HG03064 (cell line): ENCODE results near the gene TBC1D20.
"Not testable (repeated sequence)": the region's sequence is repeated elsewhere in the genome, so short reads cannot be mapped to it uniquely, and the experiment has no call there.

ENCODE experiments used
- ATAC-seq: cut with Tn5 transposase; IDR thresholded peaks from one replicate; pipeline ENCODE4 v1.9.1; 2021; ENCODE audit warnings: low read depth; ENCODE audit not compliant: unreplicated experiment

Gene TBC1D20

DNA sequence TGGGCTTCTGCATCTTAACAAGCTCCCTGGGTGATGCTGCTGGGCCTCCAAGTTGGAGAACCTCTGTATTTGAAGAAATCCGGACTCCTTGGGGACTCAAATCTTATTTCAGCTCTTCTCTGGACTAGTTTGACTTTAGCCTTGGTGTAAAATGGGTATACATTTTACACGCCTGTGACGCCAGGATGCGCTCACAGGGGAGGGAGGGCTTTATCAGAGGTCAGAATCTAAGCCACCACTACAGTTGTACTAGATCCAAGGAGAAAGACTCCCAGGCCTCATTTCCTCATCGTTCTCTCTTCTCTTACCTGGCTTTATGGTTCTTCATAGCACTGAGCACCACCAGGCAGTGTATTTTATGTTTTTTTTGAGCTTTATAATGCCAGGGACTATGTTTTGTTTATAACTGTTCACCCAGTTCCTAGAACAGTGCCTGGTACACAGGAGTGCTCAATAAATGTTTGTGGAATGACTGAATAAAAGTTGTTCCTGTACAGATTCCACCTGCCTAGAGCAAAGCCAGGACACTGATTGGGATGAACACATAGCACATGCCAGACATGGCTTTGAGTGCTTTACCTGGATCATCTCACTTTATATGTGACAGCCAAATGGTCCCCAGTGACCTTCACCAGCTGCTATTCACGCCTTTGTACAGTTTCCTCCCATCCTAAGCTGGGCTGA lies 59.3 kb downstream of the TBC1D20 start:
- ATAC-seq = no peak

DNA sequence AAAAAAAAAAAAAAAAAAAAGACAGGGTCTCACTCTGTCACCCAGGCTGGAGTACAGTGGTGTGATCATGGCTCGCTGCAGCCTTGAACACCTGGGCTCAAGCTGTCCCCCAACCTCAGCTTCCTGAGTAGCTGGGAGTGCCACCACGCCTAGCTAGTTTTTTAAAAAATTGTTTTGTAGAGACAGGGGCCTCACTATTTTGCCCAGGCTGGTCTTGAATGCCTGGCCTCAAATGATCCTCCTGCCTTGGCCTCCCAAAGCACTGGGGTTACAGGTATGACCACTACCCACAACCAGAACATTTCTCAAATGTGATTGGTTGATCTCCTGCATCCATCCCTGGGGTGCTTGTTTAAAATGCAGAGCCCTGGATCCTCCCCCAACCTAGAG lies 59.8 kb downstream of the TBC1D20 start:
- ATAC-seq = no peak

DNA sequence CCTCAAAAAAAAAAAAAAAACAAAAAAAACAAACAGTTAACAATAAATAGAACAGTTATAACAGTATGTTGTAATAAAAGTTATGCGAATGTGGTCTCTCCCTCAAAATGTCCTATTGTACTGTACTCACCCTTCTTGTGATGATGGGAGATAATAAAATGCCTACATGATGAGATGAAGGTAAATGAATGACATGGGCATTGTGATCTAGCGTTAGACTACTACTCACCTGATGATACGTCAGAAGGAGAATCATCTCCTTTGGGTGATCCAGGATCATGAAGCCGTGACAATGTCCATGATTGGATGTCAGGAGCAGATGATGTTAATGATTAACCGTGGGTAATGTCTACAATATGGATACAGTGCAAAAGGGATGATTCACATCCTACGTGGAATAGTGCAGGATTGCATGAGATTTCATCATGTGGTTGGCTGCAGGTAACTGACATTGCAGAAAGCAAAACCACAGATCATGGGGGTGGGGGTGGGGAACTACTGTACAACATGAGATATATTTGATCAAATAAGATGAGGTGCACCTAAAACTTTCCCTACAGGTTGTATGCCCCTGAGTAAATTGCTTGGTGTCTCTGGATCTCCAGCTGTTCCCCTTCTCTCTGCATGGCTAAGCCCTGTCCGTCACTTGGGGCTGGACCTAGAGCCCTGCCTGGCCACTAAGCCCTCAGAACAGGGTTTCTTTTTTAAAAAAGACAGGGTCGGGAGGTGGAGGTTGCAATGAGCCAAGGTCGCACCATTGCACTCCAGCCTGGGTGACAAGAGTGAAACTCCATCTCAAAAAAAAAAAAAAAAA lies 60.4 kb downstream of the TBC1D20 start:
- no peak for ATAC-seq

DNA sequence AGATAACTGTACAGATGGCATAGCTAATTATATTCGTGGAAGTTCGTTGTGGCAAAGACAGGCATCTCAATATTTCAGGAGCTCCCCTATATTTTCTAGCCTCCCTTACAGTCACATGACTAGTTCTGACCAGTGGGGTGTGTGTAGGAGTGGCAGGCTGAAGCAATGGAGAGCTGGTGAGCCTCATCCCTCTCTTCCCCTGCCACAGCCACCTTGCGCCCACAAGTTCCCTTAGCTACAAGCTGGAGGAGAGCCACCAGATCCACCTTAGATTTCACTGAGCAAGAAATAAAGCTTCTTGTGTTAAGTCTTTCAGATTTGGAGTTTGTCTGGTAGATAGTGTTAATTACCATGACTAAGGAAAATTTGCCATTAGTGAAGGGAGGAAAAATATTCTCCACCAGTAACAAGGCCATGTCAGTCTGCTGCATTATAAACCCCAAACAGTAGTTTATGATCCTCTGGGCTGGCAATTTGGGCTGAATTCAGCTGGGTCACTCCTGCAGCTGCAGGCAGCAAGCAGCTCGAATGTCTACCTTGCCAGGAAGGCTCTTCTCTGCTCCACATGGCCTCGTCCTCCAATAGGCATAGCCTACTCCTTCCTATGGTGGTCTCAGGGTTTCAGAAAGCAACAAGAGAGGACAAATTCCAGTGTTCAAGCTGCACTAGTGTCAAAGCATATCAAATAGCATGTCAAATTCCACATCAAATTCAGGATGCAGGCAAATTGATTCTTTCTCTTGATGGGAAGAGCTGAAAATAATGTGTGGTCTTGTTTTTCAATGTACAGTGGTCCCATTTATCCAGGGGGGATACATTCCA lies 61.7 kb downstream of the TBC1D20 start:
- ATAC-seq = no peak

DNA sequence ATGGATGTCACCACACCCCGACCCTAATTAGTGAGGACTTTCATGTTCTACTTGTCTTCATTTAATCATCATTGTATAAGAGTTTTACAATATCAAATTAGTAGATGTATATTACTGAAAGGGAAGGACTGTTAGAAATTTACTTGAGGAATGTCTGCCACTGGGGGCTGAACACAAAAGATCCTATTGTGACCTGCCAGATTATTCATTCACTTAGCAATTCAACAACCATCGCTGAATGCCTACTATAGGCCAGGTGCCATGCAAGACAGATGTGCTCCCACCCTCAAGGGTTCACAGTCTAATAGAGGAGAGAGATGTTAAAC lies 62.2 kb downstream of the TBC1D20 start:
- no peak for ATAC-seq

DNA sequence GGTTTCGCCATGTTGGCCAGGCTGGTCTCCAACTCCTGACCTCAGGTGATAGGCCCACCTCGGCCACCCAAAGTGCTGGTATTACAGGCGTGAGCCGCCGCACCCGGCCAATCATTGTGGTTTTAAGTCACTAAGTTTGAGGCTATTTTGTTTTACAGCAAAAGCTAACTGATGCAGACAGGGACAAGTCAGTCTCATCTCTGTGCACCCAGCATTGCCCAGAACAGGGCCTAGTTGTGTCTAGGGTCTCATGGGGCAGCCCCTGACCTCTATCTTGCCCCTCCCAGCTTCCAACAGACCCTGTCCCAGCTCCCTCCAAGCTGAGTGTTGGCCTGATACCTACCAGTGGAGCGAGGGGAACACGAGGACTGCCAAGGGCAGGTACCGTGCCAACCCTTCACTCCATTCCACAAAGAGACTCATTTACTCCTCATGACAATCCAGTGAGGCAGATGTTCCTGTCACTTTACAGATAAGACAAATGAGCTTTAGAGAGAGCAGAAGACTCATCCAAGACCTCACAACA lies 63.1 kb downstream of the TBC1D20 start:
- no peak for ATAC-seq

DNA sequence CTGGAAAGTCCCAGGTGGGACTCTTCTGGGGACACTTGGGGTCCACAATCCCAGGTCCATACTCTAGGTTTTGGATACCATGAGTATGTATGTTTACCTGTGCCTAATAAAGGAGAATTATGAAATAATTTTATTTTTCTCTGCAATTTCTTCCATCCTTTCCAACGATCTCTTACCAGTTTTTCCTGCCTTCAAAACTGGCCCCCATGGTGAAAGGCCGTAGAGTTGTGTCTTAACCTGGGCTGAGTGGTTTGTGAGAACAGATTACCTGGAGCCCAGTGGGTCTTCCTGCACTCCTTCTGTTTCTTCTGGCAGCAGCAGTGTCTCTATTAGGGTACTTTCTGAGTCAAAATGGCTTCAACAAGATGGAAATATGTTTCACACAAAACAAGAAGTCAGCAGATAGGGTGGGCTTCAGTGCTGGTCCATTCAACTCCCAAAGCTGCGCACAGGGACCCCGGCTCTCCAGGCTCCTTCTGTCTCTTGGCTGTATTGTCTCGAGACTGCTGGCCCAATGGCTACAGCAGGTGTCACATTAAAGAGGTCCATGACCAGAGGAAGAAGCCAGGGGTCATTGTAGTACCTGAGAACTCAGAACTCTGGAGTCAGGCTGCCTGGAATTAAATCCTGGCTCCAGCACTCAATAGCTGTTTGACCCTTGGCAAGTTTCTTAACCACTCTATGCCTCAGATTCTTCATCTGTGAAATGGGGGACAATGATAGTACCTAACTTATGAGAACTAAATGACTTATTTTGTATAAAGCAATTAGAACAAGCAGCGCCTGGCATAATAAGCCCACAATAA lies 64.7 kb downstream of the TBC1D20 start:
- no peak for ATAC-seq

DNA sequence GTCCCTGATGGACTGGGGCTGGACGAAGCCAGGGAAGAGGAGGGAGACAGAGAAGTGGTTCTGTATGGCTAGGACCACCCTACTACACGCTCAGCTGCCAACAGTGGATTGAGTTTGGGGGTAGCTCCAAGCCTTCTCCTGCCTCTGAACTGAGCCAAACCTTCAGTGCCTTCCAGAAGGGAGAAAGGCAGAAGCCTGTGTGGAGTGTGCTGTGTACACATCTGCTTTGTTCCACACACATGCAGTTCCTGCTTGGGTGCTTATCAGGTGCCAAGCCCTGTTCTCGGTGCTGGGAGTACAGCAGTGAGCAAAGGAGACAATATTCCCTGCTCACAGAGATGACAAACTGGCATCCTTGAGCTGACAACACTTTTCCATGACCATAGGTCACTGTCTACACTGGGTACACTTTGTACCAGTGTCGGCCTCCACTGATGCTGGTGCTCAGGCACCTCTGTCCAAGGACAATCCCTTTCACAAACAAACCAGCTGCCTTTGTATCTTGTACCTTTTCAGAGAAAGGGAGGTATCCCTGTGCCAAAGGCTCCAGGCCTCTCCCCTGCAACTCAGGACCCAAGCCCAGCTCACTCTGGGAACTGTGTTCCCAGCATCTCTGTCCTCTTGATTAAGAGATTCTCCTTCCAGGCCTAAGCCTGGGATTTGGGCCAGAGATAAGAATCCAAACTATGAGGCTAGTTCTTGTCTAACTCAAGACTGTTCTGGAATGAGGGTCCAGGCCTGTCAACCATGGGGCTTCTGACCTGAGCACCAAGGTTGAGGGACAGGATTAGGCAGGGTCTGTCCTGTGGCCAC lies 65.5 kb downstream of the TBC1D20 start:
- ATAC-seq = no peak

DNA sequence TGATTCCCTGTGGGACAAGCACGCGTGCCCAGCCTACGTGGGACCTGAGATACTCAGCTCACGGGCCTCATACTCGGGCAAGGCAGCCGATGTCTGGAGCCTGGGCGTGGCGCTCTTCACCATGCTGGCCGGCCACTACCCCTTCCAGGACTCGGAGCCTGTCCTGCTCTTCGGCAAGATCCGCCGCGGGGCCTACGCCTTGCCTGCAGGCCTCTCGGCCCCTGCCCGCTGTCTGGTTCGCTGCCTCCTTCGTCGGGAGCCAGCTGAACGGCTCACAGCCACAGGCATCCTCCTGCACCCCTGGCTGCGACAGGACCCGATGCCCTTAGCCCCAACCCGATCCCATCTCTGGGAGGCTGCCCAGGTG lies 66.1 kb downstream of the TBC1D20 start:
- no peak for ATAC-seq

DNA sequence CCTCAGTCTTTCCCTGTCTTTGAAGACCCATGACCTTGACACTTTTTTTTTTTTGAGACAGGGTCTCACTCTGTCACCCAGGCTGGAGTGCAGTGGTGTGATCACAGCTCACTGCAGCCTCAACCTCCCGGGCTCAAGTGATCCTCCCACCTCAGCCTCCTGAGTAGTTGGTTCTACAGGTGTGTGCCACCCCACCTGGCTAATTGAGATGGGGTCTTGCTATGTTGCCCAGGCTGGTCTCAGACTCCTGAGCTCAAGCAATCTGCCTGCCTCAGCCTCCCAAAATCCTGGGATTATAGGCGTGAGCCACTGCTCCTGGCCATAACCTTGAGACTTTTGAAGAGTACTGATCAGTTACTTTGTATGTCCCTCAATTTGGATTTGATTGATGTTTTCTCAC lies 69.0 kb downstream of the TBC1D20 start:
- not testable (repeated sequence) for ATAC-seq

DNA sequence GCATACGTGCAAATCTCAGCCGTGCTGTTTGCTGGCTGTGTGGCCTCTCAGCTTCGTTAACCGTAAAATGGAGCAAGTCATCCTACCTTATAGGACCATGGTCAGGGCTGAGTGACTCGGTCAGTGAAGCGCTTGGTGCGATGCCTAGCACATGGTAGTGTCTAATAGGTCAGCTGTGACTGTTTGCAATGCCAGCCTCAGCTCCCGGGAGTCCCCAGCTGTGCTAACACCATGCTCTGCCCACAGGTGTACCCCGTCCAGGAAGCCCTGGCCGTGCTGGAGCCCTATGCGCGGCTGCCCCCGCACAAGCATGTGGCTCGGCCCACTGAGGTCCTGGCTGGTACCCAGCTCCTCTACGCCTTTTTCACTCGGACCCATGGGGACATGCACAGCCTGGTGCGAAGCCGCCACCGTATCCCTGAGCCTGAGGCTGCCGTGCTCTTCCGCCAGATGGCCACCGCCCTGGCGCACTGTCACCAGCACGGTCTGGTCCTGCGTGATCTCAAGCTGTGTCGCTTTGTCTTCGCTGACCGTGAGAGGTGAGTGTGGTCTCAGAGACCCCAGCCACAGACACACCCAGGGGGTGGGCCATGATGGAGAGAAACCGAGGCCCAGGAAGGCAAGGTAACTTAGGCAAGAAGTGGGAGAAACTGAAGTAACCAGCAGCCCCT lies 71.2 kb downstream of the TBC1D20 start:
- no peak for ATAC-seq

DNA sequence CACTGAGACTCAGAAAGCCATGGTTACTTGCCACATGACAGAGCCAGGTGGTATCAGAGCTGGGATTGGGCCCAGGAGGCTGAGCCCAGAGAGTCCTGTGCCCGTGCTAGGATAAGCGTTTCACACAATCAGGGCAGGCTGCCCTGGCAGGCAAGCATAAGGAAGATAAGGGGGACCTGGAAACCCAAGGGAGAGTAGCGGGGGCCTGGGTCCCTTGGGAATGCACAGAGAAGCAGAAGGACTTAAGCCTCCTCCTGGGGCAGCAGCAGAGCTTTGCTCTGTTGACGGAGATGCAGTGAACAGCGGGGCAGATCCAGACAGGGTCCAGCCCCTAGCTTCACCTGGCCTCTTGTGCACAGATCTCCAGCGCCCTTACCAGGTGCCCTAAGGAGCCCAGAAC lies 73.1 kb downstream of the TBC1D20 start:
- no peak for ATAC-seq

DNA sequence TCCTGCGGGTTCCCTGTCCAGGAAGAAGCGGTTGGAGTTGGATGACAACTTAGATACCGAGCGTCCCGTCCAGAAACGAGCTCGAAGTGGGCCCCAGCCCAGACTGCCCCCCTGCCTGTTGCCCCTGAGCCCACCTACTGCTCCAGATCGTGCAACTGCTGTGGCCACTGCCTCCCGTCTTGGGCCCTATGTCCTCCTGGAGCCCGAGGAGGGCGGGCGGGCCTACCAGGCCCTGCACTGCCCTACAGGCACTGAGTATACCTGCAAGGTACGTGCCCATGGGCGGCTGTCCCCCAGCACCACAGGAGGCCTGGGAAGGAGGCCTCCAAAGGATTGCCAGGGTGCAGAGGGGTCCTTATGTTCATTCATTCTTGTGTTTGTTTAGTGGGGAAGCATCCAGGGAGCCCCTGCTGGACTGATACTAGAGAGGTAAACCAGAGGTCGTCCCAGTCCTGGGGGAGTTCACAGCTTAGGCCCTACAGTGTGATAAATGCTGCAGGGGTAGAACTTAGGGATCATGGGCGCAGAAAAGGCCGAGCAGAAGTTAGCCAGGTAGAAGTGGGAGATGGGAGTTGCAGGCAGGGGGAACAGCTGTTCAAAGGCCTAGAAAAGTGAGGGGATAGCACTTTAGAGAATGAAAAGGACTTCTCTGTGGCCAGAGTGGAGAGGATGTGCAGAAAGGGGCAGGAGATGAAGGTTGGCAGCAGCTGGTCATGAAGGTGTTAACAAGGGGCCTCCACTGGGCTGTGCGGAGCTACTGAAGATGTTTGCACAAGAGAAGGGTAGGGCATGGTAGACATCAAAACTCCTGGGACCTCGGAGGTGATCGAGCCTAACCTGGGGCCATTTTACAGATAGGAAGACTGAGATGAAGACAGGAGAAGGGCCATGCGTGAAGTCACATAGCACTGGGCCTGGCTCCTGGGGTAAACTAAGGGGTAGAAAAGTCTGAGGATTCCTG lies 74.0 kb downstream of the TBC1D20 start:
- ATAC-seq = no peak

DNA sequence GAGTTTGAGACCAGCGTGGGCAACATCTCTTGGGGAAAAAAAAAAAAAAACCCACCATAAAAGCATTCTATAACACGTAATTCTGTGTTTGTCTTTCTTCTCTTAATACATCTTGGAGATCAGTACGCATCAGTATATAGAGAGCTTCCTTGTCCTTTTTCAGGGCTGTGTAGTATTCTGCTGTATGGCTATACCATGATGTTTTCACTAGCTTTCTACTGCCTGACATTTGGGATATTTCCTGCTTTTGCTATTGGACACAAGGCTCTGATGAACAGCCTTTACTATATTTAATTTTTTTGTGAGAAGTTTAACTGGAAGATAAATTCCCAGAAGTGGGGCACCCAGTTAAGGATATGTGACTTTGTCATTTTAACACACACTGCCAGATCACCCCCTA lies 74.8 kb downstream of the TBC1D20 start:
- ATAC-seq = no peak

DNA sequence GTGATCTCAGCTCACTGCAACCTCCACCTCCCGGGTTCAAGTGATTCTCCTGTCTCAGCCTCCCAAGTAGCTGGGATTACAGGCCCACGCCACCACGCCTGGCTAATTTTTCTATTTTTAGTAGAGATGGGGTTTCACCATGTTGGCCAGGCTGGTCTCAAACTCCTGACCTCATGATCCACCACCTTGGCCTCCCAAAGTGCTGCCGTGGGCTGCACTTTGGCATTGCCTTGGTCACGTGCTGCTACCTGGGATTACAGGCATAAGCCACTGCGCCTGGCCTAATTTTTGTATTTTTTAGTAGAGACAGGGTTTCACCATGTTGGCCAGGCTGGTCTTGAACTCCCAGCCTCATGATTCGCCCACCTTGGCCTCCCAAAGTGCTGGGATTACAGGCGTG lies 75.7 kb downstream of the TBC1D20 start:
- ATAC-seq = not testable (repeated sequence)
